ENCODE results near the gene E4F1. TPM values are rescaled to one million over a fixed set of nuclear protein-coding genes. Genes with fewer than 3 reads are reported as not detected.

E4F1 gene
- total and polyA plus RNA-seq, 2 experiments from 2014 or later = 15.5 to 19.7 TPM

DNA sequence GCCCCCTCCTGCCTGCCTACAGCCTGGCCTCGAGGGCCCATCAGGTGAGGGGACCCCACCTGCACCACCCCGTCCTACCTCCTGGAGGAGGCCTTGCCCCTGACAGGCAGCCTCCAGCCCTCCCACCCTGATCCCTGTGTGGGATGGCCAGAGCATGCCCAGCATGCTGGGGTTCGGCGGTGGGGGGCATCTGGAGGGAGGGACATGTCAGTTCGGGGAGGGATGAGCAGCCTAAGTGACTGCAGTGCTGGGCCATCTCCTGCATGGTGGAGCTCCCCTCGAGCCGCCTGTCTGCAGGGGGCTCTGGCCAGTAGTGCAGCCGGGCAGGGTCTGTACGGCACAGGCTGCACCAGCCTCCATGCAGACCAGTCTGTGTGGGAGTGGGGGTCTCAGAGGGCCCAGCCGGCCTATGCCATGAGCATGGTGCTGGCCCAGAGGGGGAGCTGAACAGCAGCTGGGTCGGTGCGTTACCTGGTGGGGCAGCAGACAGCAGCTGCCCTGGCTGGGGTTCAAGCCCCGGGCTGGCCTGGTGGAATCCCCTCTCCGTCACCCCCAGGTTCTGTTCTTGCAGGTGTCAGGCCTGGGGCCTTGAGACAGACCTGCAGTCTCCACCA lies 48.6 kb downstream of the E4F1 start:
- no peak overlapping the region for H3K4me2 ChIP-seq
- H3K79me2 ChIP-seq = peaks cover 27% of the 10 kb centered on the region
- H3K9me3 ChIP-seq (ENCODE audit: low read depth) = no peaks in the 10 kb centered on the region
- 97% methylated on average over 10 of the region's 14 CpGs for WGBS (ENCODE audit: low lambda C conversion rate, missing lambda C conversion rate)
- H2AFZ ChIP-seq = no peak overlapping the region
- TF ChIP-seq EZH2phosphoT487 (IDR thresholded peaks at IDR 0.05; ENCODE audit: low read depth, severe bottlenecking, unreplicated experiment) (no peak), EZH2 (IDR thresholded peaks at IDR 0.05; ENCODE audit: borderline replicate concordance) (no peak)
- TF ChIP-seq, protein P1, sequence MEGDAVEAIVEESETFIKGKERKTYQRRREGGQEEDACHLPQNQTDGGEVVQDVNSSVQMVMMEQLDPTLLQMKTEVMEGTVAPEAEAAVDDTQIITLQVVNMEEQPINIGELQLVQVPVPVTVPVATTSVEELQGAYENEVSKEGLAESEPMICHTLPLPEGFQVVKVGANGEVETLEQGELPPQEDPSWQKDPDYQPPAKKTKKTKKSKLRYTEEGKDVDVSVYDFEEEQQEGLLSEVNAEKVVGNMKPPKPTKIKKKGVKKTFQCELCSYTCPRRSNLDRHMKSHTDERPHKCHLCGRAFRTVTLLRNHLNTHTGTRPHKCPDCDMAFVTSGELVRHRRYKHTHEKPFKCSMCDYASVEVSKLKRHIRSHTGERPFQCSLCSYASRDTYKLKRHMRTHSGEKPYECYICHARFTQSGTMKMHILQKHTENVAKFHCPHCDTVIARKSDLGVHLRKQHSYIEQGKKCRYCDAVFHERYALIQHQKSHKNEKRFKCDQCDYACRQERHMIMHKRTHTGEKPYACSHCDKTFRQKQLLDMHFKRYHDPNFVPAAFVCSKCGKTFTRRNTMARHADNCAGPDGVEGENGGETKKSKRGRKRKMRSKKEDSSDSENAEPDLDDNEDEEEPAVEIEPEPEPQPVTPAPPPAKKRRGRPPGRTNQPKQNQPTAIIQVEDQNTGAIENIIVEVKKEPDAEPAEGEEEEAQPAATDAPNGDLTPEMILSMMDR (IDR thresholded peaks at IDR 0.05; ENCODE audit: poor library complexity) = no peak
- H3K9me2 ChIP-seq (replicated peaks; ENCODE audit: insufficient read depth) = no peaks in the 10 kb centered on the region
- no peaks in the 10 kb centered on the region for H3K36me3 ChIP-seq (replicated peaks; ENCODE audit: insufficient read depth, low read depth)
- no peak overlapping the region for H3K27ac ChIP-seq
- peaks cover 17% of the 10 kb centered on the region for H4K20me1 ChIP-seq (ENCODE audit: insufficient read depth, poor library complexity, severe bottlenecking)
- H3K4me1 ChIP-seq (ENCODE audit: insufficient read depth) = peaks cover 13% of the 10 kb centered on the region
- DNase-seq (ENCODE audit: low spot score) = no peak
- no peaks in the 10 kb centered on the region for H3K27me3 ChIP-seq
- no peak overlapping the region for H3K4me3 ChIP-seq

DNA sequence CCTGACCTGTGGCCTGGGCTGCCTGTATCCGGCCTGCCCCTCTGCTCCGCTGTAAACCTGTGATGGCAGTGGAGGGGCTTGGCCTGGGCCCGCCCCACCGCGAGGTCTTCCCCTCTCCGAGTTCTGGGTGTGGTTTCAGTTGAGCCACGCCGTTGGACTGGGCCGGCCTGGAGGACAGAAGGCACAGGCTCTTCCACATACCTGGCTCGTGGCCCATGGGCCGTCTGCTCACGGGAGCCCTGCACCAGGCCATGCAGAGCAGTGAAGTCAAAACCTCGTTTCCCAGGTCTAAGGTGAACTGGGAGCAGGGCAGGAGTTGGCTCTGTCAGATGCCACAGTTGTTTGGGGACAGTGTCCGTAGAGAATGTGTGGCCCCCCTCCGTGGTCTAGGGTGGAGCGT lies 50.1 kb downstream of the E4F1 start:
- WGBS (ENCODE audit: low lambda C conversion rate, missing lambda C conversion rate) = 93% methylated on average over 16 of the region's 16 CpGs
- TF ChIP-seq, protein P1 (IDR thresholded peaks at IDR 0.05; ENCODE audit: poor library complexity) = no peak
- TF ChIP-seq EZH2phosphoT487 (IDR thresholded peaks at IDR 0.05; ENCODE audit: low read depth, severe bottlenecking, unreplicated experiment) (no peak), EZH2 (IDR thresholded peaks at IDR 0.05; ENCODE audit: borderline replicate concordance) (no peak)
- H3K79me2 ChIP-seq = peaks cover 20% of the 10 kb centered on the region

DNA sequence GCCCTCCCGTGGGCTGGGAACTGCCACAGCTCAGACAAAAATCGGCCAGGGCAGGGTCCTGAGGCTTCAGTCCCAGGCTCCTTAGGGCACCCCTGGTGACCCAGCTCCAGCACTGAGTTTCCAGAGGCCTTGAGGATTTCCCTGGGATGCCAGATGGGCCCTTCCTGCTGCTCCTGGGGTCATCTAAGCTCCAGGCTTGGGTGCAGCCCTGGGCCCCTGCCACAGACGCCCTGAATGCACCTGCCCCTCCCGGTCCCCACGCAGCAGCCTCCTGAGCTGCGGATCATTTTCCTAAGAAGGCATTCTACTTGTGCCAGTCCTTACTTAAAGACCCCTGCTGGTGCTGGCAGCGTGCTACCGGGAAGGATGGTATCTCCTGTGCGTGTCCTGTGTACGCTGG lies 50.5 kb downstream of the E4F1 start:
- Histone ChIP-seq H3K4me1 (ENCODE audit: insufficient read depth) (peaks cover 13% of the 10 kb centered on the region), H3K9me2 (replicated peaks; ENCODE audit: insufficient read depth) (no peaks in the 10 kb centered on the region), H3K36me3 (replicated peaks; ENCODE audit: insufficient read depth, low read depth) (no peaks in the 10 kb centered on the region), H2AFZ (no peak overlapping the region), H3K79me2 (peaks cover 20% of the 10 kb centered on the region), H3K27ac (no peak overlapping the region), H4K20me1 (ENCODE audit: insufficient read depth, poor library complexity, severe bottlenecking) (peaks cover 9% of the 10 kb centered on the region), H3K9me3 (ENCODE audit: low read depth) (no peaks in the 10 kb centered on the region), H3K4me2 (no peak overlapping the region), H3K4me3 (no peak overlapping the region), H3K27me3 (no peaks in the 10 kb centered on the region)
- 90% methylated on average over 10 of the region's 10 CpGs for WGBS (ENCODE audit: low lambda C conversion rate, missing lambda C conversion rate)
- TF ChIP-seq EZH2phosphoT487 (IDR thresholded peaks at IDR 0.05; ENCODE audit: low read depth, severe bottlenecking, unreplicated experiment) (no peak), EZH2 (IDR thresholded peaks at IDR 0.05; ENCODE audit: borderline replicate concordance) (no peak)
- TF ChIP-seq, protein P1 (IDR thresholded peaks at IDR 0.05; ENCODE audit: poor library complexity) = no peak
- DNase-seq (ENCODE audit: low spot score) = no peak

More for the DNA sequence above, 50.1 kb downstream of the E4F1 start:
- peaks cover 13% of the 10 kb centered on the region for H3K4me1 ChIP-seq (ENCODE audit: insufficient read depth)
- no peaks in the 10 kb centered on the region for H3K9me3 ChIP-seq (ENCODE audit: low read depth)
- H3K27ac ChIP-seq = no peak overlapping the region
- H3K27me3 ChIP-seq = no peaks in the 10 kb centered on the region
- H3K4me3 ChIP-seq = no peak overlapping the region
- peaks cover 9% of the 10 kb centered on the region for H4K20me1 ChIP-seq (ENCODE audit: insufficient read depth, poor library complexity, severe bottlenecking)
- no peak overlapping the region for H3K4me2 ChIP-seq
- H3K9me2 ChIP-seq (replicated peaks; ENCODE audit: insufficient read depth) = no peaks in the 10 kb centered on the region
- no peak overlapping the region for H2AFZ ChIP-seq
- no peak for DNase-seq (ENCODE audit: low spot score)
- no peaks in the 10 kb centered on the region for H3K36me3 ChIP-seq (replicated peaks; ENCODE audit: insufficient read depth, low read depth)
